A204.1 (cell line): ENCODE data around the gene GRIK5.
"Not testable (repeated sequence)": the region's sequence is repeated elsewhere in the genome, so short reads cannot be mapped to it uniquely, and the experiment has no call there.

Experiments
- FAIRE-seq: peaks from 2 replicates; lab custom pipeline; 2012; peaks lifted over from hg19 to GRCh38; lab: Jason Lieb, UNC

The GRIK5 gene

GRCh38 chr19:42005504-42005903, 64.5 kb downstream of the GRIK5 start:
- no peak for FAIRE-seq

DNA sequence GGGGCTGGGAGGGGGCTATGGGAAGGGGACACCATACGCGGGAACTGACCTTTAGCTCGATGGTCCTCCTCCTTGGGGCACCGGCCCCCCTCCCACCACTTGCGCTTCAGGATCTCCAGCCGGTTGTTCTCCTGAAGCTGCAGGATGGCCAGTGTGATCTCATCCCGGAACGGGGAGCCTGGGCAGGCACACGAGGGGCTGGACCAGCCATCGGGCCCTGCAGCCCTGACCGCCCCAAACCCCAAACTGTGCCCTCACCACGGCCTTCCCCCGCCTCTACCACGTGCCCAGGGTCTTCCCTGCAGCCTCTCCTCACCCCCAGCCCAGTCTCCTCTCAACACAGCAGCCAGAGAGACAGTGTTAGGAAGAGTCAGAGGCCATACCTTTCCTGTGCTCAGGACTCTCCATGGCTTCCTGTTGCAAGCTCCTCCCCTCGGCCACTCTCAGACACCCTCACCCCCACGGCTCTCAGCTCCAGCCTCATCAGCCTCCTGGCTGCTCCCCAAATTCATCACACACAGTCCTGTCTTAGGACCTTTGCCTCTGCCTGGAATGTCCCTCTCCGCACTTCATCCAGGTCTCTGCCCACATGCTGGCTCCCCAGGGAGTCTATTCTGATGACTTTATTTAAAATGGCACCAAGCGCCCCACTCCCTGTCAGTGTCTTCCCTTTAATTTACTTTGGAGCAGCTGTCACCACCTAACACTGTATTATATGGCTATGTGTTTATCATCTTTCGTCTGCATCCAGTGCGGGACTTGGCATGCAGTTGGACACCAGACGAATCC, 66.3 kb downstream of the GRIK5 start:
- no peak for FAIRE-seq

DNA sequence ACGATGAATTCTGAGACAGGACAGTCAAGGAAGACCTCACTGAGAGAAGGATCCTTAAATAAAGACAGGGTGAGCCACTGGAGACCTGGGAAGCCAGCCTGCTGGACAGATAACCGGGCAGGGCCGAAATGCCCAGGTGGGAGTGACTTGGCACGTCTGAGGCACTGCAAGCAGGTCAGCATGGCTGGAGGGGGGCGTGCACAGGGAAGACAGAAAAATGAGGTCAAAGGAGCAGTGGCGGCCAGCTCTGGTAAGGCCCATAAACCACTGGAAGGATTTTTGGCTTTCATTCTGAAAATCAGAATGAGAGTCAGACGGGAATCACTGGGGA, 70.2 kb downstream of the GRIK5 start:
- FAIRE-seq: no peak

DNA sequence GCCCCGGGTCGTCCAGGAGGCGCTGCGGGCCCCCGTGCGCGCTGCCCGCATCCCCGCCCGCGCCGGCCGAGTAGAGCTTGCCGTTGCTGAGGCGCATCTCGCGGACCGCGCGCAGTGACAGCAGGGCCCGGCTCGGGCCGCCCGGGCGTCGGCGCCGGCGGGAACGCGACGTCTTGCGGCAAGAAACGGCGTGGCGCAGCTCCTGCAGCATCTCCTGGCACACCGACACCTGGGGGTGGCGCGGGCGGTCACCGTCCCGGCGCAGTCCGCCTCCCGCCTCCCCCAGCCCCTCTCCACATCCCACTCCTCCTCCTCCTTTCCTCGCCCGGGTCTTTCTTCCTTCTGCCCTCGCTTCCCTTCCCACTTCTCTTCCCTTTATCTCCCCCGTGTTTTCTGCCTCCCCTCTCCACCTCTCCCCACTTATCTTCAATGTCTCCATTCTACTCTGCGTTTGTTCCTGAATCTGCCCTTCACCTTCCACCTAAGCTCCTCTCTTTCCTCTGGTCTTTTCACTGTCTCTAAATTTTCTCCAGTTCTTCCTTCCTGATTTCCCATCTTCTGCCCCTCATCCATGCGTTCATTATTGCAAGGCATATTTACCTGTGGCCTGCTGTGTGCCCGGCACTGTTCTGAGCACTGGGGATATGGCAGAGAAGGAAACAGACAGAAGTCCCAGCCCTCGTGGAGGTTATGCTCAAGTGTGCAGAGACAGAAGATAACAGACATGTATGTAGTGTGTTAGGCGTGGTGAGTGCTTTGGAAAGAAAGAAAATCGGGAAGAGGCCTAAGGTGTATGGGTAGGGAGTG, 70.7 kb downstream of the GRIK5 start:
- FAIRE-seq: no peak

- FAIRE-seq: no peak
Measured at GRCh38 chr19:41998246-41999020, 71.6 kb downstream of the GRIK5 start.

- FAIRE-seq: no peak
Measured at GRCh38 chr19:41997851-41998229, 72.2 kb downstream of the GRIK5 start.

- FAIRE-seq: no peak
Measured at GRCh38 chr19:41997121-41997850, 72.7 kb downstream of the GRIK5 start.

DNA sequence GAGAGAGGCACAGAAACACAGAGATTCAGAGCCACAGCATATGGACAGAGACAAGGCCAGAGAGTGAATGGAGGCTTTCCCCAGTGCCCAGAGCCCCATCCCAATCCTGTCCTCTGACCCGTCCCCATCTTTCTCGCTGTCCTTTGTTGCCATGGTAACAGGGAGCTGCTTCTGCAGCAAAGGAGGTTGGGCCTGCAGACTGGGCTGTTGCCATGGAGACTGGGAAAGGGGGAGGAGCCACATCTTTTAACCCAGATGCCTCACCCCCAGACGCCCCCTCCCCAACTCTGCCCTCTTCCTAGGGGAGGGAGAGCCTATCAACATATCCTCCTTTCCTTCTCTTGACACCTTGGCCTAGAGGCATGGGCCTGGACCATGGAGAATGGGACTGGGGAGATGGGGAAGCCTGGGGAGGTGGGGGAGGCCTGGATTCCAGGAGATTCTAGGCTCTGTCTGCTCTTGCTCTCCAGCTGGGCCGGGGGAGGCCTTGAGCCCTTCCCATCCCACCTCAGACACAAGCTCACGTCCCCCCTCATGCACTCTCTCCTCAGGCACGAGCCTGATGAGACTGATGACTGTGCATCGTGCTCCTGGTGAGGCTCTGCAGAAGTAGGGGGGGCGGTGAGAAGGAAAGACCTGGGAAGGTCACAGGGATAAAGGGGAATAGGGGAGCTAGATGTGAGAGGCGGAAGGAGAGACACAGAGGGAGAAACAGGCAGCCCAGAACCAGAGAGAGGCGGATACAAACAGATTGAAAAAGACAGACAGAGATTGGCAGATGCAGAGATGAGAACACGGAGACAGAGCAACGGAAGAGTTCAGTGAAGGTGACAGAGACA, 73.8 kb downstream of the GRIK5 start:
- no peak for FAIRE-seq

GRCh38 chr19:41994994-41995958, 74.7 kb downstream of the GRIK5 start:
- no peak for FAIRE-seq

- no peak for FAIRE-seq
Measured at GRCh38 chr19:41994521-41994971, 75.5 kb downstream of the GRIK5 start.

DNA sequence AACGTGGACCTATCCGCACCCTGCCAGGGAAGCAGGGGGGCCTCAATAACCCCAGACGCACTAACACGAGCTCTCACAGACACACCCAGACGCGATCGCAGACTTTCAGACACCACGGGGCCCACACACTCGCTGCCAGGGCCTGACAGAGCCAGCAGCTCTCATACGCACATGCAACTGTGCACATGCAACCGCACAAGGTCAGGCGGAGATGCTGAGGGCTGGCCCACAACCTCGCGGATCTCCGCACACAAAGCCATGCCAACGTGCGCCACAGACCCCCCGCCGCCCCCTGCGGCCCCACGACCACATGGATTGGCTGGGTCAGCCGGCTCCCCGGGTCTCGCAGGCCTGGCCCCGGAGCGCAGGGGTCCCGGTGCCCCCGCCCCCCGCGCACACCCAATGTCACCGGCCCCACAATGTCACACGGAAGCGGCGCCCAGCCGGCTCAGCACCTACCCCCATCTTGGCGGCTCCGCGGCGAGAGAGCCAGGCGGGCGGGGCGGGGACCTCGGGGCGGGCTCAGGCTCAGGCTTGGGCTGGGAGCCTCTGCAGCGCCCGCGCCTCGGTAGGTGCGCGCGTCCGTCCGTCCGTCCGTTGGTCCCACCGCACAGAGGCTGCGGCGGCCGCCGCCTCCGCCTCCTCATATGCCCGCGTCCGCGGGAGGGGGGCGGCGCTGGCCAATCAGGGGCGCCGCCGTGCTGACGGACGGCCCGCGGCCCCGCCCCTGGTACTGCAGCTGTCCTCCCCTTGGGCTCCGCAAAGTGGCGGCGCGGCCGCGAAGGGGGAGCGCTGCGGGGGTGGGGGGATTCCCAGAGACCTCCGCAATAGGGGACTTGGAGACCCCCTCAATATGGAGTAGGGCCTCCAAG, 76.2 kb downstream of the GRIK5 start, which contains the start of gene ATP1A3:
TSS of gene ATP1A3 (minus strand) at position 619 of the 872 bp plus-strand sequence. CDS start at position 465, 154 bp downstream.
- FAIRE-seq: no peak

GRCh38 chr19:41991925-41992569, 78.0 kb downstream of the GRIK5 start:
- not testable (repeated sequence) for FAIRE-seq

GRCh38 chr19:41991025-41991424, 79.0 kb downstream of the GRIK5 start:
- FAIRE-seq: no peak

- FAIRE-seq: no peak
Measured at GRCh38 chr19:41990615-41991014, 79.4 kb downstream of the GRIK5 start.

DNA sequence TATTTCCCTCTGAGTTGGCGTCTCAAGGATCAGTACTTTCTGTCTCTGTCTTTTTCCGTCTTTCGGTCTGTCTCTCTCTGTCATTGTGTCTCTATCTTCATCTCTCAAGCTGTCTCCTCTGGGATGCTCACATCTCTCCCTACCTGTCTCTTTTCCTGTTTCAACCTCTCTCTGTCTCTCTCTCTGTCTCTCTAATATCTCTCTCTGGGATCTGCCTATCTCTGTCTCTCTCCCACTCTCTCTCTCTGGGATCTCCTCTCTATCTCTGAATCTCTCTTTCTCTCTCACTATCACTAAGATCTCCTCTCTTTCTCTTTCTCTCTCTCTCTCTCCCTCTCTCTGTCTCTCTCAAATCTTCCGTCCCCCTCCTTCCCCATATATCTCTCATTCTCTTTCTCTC, 80.0 kb downstream of the GRIK5 start:
- FAIRE-seq: no peak

DNA sequence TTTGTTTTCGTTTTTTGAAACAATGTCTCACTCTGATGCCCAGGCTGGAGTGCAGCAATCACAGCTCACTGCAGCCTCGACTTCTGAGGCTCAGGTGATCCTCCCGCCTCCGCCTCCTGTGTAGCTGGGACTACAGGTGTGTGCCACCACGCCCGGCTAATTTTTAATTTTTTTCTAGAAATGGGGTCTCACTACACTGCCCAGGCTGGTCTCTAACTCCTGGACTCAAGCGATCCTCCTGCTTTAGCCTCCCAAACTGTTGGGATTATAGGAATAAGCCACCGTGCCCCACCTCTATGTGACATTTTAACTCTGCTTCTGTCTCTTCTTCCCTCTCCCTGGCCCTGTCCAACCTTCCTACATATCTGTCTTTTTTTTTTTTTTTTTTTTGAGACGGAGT, 81.1 kb downstream of the GRIK5 start:
- no peak for FAIRE-seq

DNA sequence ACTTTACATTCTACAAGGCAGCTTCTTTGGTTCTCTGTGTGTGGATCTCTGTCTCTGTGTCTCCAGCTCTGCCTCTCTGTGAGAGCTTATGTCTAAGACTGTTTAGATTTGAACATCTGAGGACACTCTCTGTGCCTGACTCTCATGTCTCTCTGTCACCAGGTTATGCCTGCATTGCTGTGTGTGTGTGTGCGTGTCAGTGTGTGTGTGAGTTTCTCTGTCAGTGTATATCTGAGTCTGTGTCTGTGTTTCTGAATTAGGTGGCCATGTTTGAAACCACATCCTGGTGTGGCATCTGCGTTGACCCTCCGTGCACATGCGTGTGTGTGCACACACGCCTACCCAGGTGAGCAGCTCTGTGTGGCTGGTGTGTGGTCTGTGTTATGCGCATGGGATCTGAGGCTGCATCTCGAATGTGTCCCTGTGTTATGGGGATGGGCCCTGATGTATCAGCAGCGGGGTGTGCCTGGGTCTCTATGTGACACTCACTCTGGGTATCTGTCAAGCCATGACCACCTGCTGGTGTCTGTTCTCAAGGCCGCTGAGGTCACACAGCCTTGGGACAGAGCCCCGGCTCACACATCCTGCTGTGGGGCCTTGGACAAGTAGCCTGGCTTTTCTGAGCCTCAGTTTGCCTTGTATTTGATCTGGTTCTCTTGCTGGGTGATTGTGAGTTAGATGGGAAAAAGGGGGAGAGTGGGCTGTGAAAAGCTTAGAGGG, 82.7 kb downstream of the GRIK5 start:
- no peak for FAIRE-seq

DNA sequence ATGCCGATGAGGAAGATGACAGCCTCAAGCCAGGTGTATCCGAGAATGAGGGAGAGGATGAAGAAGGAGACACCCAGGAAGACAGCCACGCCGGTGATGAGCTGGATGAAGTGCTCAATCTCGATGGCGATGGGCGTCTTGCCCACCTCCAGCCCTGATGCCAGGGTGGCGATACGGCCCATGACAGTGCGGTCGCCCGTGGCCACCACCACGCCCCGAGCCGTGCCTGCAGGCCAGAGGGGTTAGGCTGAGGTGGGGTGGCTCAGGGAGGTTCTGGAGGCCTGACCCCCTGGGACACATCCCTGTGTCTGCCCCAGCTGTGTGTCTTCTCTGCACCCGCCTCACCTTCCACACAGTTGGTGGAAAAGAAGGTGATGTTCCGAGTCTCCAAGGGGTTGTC, 85.0 kb downstream of the GRIK5 start:
- FAIRE-seq: no peak
